ENCODE results near the gene SLC6A6. TPM values are rescaled to one million over a fixed set of nuclear protein-coding genes. Genes with fewer than 3 reads are reported as not detected.

The SLC6A6 gene
- total RNA-seq, 2 donors from 2014 or later: 81.5 to 85.9 TPM

GRCh38 chr3:14431917-14432834 lies 29.8 kb downstream of the SLC6A6 start:
- peak; percentile 92 for DNase-seq (ENCODE audit: low spot score)
- H3K27ac ChIP-seq: peak overlapping the region; percentile 71 to 85
- H3K9me3 ChIP-seq: no peaks in the 10 kb centered on the region
- no peaks in the 10 kb centered on the region for H3K36me3 ChIP-seq
- TF ChIP-seq CTCF (IDR thresholded peaks at IDR 0.05): no peak
- H3K27me3 ChIP-seq: no peaks in the 10 kb centered on the region
- peaks cover 0 to 100% of the 10 kb centered on the region in 2 donors for H3K4me1 ChIP-seq
- no peak overlapping the region for H3K4me3 ChIP-seq

GRCh38 chr3:14433106-14433505 lies 30.7 kb downstream of the SLC6A6 start:
- no peaks in the 10 kb centered on the region for H3K9me3 ChIP-seq
- H3K27me3 ChIP-seq: no peaks in the 10 kb centered on the region
- peaks cover 0 to 96% of the 10 kb centered on the region in 2 donors for H3K4me1 ChIP-seq
- H3K27ac ChIP-seq: peak overlapping the region; percentile 71 to 85
- no peaks in the 10 kb centered on the region for H3K36me3 ChIP-seq
- TF ChIP-seq CTCF (IDR thresholded peaks at IDR 0.05): no peak
- no peak for DNase-seq (ENCODE audit: low spot score)
- H3K4me3 ChIP-seq: no peak overlapping the region

- H3K4me1 ChIP-seq: peaks cover 0 to 96% of the 10 kb centered on the region in 2 donors
- H3K9me3 ChIP-seq: no peaks in the 10 kb centered on the region
- no peaks in the 10 kb centered on the region for H3K36me3 ChIP-seq
- peak overlapping the region; percentile 71 to 75 for H3K27ac ChIP-seq
- TF ChIP-seq CTCF (IDR thresholded peaks at IDR 0.05): no peak
- H3K4me3 ChIP-seq: no peak overlapping the region
- no peaks in the 10 kb centered on the region for H3K27me3 ChIP-seq
- DNase-seq (ENCODE audit: low spot score): no peak
Observed at GRCh38 chr3:14434126-14434497, 31.7 kb downstream of the SLC6A6 start.

GRCh38 chr3:14434498-14435151 lies 32.2 kb downstream of the SLC6A6 start:
- Histone ChIP-seq H3K4me3 (no peak overlapping the region), H3K27me3 (no peaks in the 10 kb centered on the region), H3K27ac (peak overlapping the region; percentile 71 to 75), H3K4me1 (peaks cover 0 to 96% of the 10 kb centered on the region in 2 donors), H3K36me3 (no peaks in the 10 kb centered on the region), H3K9me3 (no peaks in the 10 kb centered on the region)
- no peak for TF ChIP-seq CTCF (IDR thresholded peaks at IDR 0.05)
- DNase-seq (ENCODE audit: low spot score): no peak

- no peak for DNase-seq (ENCODE audit: low spot score)
- peaks cover 0 to 96% of the 10 kb centered on the region in 2 donors for H3K4me1 ChIP-seq
Observed at GRCh38 chr3:14435175-14436014, 33.0 kb downstream of the SLC6A6 start.

More at GRCh38 chr3:14435175-14436014, 33.0 kb downstream of the SLC6A6 start:
- no peak for TF ChIP-seq CTCF (IDR thresholded peaks at IDR 0.05)
- H3K9me3 ChIP-seq: no peaks in the 10 kb centered on the region
- H3K4me3 ChIP-seq: no peak overlapping the region
- peak overlapping the region; percentile 71 to 75 for H3K27ac ChIP-seq
- H3K27me3 ChIP-seq: no peaks in the 10 kb centered on the region
- no peaks in the 10 kb centered on the region for H3K36me3 ChIP-seq

Measured in right atrium auricular region (tissue), 2 donors.